GM10248 (cell line): ENCODE results near the gene CELF6.

Experiments
- CTCF ChIA-PET: fragments of 300-600 bp; sonication (Branson Sonifier 250); formaldehyde crosslinking; extraction: SDS; loops from one replicate; lab custom pipeline; 2021; ENCODE audit warnings: antibody characterized with exemption; lab: Yijun Ruan, JAX
- POLR2A ChIA-PET: fragments of 350-650 bp; sonication (Branson Sonifier 250); formaldehyde crosslinking; extraction: SDS; loops from one replicate; lab custom pipeline; 2020; ENCODE audit warnings: antibody characterized with exemption; lab: Yijun Ruan, JAX
- DNase-seq: peaks from one replicate; pipeline ENCODE4 v3.0.0; 2012; ENCODE audit errors: extremely low spot score
- TF ChIP-seq, protein P1 (sequence below): IDR thresholded peaks from 2 replicates; pipeline ENCODE4 v1.5.1; 2012; ENCODE audit warnings: mild to moderate bottlenecking, low read depth; ENCODE audit errors: extremely low read depth, missing control alignments, control extremely low read depth

Gene CELF6

DNA sequence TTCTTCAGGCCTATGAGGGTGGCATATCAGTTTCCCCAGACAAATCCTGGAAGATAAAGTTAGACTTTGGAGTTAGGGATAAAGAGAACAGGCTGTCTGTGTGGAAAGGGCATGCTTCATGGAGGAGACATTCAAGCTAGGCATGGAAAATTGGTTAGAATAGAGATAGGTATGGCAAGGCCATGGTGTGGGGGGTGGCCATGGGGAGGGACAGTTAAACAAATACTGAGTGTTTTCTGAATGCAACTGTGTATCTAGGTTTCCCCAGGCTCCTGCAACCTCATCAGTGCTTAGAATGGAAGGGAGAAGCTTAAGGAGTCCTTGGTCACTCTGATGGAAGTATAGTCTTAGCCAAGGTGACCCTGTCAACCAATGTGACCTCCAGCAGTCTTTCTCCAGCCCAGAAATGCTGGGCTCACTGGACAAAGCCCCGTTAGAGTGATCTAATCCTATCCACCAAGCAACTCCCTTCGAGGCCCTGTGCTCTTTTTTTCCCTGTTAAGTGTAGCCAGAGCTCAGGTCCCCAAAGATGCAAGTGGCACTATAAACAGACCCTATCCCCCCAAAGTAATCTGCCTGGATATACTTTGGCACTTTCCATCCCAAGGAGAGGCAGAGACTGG, 83.5 kb downstream of the CELF6 start:
- CTCF ChIA-PET = interaction anchor here (1.4 to 1.5 kb wide), 2 partner anchors 9 to 37 kb away, joined by 3 to 8 read pairs; no protein-coding TSS in a partner anchor
- TF ChIP-seq, protein P1, sequence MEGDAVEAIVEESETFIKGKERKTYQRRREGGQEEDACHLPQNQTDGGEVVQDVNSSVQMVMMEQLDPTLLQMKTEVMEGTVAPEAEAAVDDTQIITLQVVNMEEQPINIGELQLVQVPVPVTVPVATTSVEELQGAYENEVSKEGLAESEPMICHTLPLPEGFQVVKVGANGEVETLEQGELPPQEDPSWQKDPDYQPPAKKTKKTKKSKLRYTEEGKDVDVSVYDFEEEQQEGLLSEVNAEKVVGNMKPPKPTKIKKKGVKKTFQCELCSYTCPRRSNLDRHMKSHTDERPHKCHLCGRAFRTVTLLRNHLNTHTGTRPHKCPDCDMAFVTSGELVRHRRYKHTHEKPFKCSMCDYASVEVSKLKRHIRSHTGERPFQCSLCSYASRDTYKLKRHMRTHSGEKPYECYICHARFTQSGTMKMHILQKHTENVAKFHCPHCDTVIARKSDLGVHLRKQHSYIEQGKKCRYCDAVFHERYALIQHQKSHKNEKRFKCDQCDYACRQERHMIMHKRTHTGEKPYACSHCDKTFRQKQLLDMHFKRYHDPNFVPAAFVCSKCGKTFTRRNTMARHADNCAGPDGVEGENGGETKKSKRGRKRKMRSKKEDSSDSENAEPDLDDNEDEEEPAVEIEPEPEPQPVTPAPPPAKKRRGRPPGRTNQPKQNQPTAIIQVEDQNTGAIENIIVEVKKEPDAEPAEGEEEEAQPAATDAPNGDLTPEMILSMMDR = no peak
- POLR2A ChIA-PET = interaction anchor here (1.8 kb wide), 1 partner anchor 9 kb away, joined by 20 read pairs; no protein-coding TSS in a partner anchor
- DNase-seq = no peak

GRCh38 chr15:72235298-72235697, 84.7 kb downstream of the CELF6 start:
- TF ChIP-seq, protein P1 = no peak
- POLR2A ChIA-PET = no interaction called here
- no peak for DNase-seq
- CTCF ChIA-PET = interaction anchor here (0.7 to 1.4 kb wide), 3 partner anchors 8 to 16 kb away, joined by 4 to 8 read pairs (median 4); no protein-coding TSS in a partner anchor
